ENCODE data around the gene IRF3.

Gene IRF3

DNA sequence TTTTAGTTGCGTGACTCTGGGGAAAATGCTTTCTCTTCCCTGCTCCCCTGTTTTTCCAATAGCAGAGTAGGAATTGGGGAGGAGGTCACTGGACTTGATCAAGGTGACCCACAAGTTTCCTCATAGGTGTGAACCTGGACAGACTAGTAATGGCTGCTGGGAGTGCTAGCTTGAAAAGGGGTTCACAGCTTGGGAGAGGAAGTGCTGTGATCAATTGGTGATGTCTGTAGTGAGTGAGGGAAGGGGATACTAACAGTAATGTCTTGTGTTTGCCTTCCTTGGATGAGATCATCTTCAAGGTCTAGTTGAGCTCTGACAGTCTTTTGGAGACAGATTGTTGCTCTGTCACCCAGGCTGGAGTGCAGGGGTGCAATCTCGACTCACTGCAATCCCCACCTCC is 1.8 kb upstream of the IRF3 start:
- no peak for DNase-seq

DNA sequence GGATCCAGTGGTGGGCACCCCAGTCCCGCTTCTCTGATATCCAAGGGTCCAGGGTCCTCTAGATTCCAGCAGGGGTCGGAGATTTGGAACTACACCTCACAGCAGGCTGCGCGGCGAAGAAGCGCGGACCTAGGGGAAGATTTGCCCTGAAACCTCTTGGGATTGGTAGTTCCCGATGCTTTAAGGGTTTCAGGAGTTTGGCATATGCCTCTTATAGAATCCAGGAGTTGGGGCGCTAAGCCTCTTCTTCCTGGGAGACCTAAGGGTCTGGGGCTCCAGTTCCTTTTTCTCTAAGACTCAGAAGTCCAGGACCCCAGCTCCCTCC is 425 bp upstream of the IRF3 start:
- no peak for DNase-seq

DNA sequence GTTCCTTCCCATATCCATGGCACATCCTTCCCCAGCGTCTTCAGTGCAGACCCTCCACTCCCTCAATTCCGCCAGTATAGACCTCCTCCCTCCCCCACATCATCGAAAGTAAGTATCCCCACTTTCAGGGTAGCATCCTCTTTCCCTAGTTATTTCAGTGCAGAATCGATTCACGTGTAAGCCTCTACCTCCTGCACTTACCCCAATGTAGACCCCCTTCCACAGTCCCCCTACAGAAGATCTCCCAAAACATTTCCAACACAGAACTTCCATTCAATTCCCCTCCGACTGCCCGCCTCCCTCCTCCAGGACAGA is 664 bp downstream of the IRF3 start:
- no peak for DNase-seq

DNA sequence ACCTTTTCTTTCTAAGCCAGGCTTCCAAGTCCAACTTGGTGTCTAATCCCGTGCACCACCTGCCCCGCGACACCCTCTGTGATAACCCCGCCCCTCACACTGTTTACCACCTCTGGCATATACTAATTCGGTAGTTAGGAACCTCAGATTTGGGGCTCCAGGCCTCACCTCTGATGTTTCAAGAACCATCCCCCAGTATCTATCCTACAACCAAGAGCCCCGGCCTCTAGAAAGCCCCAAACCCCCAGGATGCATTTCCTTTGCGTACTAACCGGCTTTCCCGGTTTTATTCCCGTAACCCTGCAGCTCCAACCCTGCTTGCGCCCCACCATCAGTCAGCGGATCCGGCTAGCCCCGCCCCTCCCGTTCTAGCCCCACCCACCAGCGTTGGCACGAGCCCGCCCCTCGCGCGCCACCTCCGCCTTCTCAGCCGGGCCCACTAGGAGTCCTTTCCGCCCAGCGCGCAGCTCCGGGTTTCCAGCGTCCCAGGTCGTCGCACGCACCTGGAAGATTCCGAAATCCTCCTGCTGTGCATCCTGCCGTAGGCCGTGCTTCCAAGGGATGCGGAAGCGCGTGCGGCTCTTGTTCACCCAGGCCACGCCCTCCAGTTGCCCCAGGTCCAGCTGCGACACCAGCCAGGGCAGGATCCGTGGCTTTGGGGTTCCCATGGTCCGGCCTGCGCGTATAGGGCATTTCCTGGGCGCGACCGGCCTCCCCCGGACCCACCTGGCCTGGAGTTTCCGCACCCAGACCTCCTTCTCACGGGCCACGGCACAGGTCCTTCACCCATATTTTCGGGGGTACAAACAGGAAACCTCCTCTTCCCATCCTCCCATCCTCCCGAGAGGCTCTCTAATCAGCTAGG is 1.3 kb downstream of the IRF3 start:
- peak; percentile 91 for DNase-seq

DNA sequence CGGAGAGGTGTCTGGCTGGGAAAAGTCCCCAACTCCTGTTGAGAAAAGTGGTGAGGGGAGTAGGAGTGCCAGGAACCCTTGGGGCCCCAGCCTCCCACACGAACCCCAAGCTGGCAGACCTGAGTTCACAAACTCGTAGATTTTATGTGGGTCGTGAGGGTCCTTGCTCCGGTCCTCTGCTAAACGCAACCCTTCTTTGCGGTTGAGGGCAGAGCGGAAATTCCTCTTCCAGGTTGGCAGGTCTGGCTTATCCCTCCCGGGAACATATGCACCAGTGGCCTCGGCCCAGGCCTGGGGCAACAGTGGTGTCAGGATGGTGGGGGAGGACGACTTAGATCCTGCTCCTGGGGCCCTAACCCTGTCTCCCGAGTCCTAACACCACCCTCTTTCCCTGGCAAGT is 2.4 kb downstream of the IRF3 start:
- DNase-seq: no peak

DNA sequence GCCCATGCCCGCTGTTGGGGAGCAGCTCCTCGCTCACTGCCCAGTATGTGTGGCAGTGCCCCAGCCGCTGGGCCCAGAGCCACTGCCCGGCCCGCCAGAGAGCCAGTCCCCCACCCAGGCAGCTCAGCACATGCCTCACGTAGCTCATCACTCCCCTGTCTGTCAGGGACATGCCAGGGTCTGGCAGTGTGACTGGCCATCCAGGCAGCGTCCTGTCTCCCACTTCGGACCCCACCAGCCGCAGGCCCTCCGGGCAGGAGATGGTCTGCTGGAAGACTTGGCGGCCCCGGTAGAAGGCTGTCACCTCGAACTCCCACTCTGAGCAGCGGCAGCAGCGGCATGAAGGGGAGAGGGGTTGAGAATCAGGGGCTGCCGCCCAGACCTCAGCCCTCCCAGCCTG is 3.6 kb downstream of the IRF3 start:
- DNase-seq: no peak

DNA sequence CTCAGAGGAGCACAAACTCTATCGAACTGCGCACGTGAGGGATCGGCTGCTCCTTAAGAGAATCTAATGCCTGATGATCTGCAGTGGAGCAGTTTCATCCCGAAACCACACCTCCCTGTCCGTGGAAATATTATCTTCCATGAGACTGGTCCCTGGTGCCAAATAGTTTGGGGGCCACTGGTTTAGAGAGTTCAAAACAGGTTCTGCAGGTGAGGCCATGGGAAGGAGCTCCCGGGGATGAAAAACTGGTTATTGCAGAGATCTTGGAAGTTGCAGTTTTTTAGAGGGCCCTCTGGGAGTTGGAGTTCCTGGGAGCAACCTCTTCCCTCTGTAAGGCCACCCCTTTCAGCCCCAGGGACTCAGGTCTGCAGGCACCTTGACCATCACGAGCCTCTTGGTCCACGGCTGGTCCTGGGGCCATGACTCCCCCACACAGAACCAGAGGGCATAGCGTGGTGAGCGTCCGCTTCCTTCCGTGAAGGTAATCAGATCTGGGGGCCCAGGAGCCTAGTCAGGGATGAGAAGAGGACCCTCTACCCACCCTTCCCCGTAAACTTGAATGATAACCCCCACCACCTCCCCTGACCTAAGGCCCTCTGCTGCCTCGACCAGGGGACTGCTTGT is 5.2 kb downstream of the IRF3 start:
- no peak for DNase-seq

DNA sequence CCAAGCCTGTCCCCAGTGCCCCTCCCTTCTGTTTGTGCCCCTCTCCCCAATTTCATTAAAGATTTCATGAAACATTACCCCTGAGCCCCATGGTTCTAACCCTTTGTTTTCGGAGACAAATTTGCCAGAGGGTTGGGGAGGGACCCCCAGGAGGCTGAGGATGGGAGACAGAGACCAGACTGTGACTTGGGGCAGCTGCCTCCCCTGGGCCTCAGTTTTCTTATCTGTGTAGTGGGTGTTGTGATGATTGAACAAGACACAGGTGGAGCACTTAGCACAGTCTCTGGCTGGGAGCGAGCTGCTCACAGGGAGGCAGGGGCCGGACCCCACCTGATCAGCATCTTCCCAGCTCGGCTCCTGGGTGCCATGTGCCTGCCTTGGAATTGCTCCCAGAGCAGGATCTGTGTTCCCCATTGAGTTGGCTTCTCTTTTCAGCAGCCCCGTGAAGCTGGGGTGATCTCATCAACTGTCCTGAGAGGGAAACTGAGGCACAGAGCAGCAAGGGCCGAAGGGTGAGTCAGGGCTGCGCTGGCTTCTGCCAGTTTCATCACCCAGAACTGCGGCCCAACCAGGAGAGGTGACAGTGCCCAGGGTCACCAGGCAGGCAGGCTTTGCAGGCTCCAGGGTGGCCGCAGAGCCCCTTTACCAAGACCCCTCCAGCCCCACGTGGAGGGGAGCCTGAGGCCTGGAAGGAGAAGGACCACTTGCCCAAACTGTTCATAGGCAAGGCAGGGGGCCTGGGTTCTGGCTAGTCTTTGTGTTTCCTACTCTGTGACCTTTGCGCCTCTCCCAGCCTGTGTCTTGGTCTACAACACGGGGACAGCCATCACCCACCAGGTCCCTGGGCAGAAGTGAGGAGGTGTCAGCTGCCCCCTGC is 6.9 kb downstream of the IRF3 start:
- no peak for DNase-seq

DNA sequence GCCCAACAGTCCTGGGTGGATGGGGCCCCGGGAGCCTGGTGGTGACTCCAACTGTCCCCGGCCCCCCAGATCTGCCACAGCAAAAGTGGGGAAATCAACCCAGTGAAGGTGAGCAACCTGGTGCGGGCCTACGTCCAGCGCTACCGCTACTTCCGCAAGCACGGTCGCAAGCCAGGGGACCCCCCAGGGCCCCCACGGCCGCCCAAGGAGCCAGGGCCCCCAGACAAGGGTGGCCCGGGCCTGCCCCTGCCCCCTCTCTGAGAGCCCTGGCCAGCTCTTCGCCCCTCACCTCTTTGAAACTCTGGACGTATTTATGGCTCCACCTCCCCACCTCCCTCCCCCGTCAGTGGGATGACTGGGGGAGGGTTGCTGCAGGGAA is 7.5 kb downstream of the IRF3 start:
- no peak for DNase-seq

DNA sequence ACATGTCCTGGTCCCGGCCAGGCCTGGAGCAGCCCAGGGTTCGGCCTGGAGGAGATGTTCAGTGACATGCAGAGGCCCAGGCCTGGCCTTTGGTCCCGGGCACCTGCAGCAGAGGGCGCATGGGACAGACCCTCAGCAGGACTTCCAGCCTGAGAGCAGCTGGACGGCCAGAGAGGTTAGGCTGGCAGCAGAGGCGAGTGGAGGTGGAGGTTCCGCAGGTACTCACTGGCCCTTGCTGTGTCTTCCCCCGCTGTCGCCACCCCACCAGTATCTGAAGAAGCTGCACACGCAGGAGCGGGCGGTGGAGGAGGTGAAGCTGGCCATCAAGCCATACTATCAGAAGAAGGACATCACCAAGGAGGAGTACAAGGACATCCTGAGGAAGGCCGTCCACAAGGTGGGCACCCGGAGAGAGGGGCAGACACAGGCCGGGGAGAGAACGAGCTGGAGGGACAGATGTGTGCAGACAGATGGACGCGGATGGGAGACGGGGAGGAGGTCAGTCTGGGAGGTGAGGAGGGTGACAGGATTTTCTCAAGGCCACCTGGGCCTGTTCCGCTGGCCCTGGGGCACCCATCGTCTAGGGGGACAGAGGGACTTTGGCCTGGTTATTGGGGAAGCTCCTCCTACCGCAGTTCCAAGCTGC is 8.0 kb downstream of the IRF3 start:
- no peak for DNase-seq

DNA sequence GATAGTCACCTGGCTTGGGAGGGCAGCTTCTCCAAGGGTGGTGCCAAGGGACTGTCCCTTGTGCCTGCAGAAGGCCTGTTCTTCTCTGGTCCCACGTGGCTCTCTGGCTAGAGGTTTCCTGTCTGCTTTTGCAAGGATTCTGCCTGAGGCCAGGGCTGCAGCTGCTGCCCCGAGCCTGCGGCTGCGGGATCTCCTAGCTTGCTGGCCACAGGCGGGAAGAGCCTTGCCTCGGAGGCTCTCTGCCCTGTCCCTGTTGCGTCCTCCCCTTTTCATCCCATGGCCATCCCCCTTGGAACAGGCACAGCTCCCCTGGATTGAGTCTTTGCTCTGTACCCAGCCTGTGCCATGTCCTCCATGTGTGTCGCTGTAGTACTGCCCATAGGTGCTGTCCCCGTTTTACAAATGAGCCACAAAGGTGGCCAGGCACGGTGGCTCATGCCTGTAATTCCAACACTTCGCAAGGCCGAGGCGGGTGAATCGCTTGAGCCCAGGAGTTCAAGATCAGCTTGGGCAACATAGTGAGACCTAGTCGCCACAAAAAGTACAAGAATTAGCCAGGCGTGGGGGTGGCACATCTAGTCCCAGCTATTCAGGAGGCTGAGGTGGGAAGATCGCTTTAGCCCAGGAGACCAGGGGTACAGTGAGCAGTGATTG is 9.1 kb downstream of the IRF3 start:
- no peak for DNase-seq

DNA sequence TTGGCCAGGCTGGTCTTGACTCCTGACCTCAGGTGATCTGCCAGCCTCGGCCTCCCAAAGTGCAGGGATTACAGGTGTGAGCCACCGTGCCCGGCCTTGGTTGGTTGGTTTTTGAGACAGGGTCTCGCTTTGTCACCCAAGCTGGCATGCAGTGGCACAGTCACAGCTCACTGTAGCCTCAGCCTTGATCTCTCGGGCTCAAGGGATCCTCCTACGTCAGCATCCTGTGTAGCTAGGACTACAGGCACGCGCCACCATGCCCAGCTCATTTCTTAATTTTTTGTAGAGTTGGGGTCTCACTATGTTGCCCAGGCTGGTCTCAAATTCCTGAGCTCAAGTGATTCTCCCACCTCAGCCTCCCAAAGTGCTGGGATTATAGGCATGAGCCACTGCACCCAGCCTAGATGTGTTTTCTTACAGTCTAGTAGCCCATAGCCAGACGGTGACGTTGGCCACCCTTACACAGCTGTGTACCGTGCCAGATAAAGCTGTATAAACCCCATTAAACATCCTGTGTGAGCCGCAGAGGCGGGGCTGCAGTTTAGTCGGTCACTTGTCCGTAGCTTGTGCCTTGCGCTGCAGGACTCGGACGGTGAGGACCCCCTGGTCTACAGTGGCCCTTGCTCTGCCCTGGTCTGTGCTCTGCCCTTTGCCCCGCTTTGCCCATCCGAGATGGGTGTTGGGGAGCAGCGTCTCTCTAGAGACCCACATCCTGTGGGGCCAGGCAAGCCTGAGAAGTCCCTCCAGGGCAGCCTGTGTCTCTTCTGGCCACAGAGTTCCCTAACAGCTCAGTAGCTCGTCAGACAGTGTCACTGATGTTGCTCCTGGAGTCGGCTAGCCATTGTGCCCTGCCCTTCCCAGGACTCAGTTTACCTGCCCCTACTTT is 9.8 kb downstream of the IRF3 start:
- DNase-seq: no peak

DNA sequence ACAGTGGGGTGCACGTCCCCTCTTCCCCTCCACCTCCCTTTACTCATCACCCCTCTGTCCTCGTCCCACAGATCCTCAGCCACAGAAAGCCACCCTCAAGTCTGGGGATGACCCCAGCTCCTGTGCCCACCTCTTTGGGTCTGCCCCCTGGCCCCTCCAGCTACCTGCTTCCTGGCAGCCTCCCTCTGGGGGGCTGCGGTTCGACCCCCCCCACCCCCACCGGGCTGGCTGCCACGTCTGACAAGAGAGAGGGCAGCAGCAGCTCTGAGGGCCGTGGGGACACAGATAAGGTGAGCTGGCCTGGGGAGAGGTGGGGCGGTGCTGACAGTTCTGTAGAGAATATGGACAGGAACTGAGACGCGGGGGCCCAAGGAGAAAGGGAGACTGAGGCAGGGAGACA is 11.1 kb downstream of the IRF3 start:
- DNase-seq: no peak

DNA sequence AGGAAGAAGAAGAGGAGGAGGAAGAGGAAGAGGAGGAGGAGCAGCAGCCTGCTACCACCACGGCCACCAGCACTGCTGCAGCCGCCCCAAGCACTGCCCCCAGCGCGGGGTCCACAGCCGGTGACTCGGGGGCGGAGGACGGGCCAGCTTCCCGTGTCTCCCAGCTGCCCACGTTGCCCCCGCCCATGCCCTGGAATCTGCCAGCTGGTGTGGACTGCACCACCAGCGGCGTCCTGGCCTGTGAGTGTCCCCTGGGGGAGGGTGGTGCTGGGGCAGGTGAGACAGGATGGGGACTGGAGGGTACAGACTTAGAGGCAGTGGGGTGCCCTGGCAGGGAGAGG is 12.2 kb downstream of the IRF3 start:
- DNase-seq: no peak

DNA sequence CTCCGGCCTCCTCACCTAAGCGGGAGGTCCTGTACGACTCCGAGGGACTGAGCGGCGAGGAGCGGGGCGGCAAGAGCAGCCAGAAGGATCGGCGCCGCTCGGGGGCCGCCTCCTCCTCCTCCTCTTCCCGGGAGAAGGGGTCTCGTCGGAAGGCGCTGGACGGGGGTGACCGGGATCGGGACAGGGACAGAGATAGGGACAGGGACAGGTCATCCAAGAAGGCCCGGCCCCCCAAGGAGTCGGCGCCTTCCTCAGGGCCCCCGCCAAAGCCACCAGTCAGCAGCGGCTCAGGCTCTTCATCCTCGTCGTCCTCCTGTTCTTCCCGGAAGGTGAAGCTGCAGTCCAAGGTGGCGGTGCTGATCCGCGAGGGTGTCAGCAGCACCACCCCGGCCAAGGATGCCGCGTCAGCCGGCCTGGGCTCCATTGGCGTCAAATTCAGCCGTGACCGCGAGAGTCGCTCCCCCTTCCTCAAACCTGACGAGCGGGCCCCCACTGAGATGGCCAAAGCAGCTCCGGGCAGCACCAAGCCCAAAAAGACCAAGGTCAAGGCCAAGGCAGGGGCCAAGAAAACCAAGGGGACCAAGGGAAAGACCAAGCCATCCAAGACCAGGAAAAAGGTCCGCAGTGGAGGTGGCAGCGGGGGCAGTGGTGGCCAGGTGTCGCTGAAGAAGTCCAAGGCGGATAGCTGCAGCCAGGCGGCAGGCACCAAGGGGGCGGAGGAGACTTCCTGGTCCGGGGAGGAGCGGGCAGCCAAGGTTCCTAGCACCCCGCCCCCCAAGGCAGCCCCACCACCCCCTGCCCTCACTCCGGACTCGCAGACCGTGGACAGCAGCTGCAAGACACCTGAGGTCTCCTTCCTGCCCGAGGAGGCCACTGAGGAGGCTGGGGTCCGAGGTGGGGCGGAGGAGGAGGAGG is 12.8 kb downstream of the IRF3 start:
- no peak for DNase-seq

DNA sequence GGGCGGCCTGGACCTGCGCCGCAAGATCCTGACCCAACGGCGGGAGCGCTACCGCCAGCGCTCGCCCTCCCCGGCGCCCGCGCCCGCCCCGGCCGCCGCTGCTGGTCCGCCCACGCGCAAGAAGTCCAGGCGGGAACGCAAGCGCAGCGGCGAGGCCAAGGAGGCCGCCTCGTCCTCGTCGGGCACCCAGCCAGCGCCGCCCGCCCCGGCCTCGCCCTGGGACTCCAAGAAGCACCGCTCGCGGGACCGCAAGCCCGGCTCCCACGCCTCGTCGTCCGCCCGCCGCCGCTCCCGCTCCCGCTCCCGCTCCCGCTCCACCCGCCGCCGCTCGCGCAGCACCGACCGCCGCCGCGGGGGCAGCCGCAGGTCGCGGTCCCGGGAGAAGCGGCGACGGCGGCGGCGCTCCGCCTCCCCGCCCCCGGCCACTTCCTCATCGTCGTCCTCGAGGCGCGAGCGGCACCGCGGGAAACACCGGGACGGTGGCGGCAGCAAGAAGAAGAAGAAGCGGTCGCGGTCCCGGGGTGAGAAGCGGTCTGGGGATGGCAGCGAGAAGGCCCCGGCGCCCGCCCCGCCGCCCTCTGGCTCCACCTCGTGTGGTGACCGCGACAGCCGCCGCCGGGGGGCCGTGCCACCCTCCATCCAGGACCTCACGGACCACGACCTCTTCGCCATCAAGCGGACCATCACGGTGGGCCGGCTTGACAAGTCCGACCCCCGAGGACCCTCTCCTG is 13.7 kb downstream of the IRF3 start:
- no peak for DNase-seq

DNA sequence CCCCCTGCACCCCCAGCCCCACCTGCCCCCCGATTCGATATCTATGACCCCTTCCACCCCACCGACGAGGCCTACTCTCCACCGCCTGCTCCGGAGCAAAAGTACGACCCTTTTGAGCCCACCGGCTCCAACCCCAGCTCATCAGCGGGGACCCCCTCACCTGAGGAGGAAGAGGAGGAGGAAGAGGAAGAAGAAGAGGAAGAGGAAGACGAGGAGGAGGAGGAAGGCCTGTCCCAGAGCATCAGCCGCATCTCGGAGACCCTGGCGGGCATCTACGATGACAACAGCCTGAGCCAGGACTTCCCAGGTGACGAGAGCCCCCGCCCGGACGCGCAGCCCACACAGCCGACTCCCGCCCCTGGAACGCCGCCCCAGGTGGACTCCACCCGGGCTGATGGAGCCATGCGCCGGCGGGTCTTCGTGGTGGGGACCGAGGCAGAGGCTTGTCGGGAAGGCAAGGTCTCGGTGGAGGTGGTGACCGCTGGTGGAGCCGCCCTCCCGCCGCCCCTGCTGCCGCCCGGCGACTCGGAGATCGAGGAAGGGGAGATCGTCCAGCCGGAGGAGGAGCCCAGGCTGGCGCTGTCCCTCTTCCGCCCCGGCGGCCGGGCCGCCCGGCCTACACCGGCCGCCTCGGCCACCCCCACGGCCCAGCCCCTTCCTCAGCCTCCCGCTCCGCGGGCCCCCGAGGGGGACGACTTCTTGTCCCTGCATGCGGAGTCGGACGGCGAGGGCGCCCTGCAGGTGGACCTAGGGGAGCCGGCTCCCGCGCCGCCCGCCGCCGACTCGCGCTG is 14.4 kb downstream of the IRF3 start:
- no peak for DNase-seq

DNA sequence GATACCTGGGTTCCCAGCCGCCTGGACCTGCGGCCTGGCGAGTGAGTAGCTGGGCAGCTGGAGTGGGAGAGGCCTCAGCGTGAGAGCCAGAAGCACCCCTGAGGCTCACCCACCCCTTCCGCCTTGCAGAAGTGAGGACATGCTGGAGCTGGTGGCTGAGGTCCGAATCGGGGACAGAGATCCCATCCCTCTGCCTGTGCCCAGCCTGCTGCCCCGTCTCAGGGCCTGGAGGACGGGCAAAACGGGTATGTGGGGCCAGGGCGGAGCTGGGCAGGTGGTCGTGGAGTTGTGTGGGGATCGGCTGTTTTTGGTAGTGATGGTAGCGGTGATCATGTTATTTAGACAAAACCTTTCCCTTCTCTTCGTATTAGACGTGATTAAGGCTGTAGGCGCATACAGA is 19.1 kb downstream of the IRF3 start:
- DNase-seq: no peak

DNA sequence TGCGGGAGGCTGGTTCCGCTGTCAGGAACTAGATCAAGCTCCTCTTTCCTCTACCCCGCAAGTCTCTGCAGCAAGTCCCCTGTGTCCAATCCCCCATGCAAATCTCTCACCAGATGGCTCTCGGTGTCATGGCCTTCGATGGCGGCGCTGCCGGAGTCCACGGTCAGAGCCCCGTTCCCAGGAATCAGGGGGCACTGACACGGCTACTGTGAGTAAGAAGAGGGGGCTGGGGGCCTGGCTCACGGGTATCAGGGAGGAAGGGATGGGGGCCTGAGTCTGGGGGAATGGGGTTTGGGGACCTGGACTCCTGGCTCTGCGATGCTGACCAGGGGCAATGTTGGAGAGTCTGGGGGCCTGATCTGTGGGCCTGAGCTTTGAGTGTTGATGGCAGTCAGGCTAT is 19.7 kb downstream of the IRF3 start:
- no peak for DNase-seq

Measured in CD4-positive, alpha-beta T cell treated with Interleukin-21 for 1 hour (primary cell).